DND-41 (cell line): ENCODE results near the gene LRIG3.

ENCODE experiments used
- ATAC-seq: fragments of 200-7000 bp; cut with Tn5 transposase; 3 replicates; pipeline ENCODE4 v1.9.1; 2021; ENCODE audit warnings: low read depth; ENCODE audit not compliant: insufficient read depth
- DNase-seq: peaks from one replicate; pipeline ENCODE4 v3.0.0-alpha.2; 2020
- H2AFZ ChIP-seq: 2 replicates; pipeline ENCODE4 v1.6.0; 2012; ENCODE audit warnings: low read depth, low read length
- H3K27ac ChIP-seq: 2 replicates; pipeline ENCODE4 v1.5.1; 2012; ENCODE audit warnings: low read length, inconsistent platforms
- H3K27me3 ChIP-seq: fragments of 200-600 bp; sonication (generic); 2 replicates; pipeline ENCODE4 v1.6.0; 2012; ENCODE audit warnings: low read length, mild to moderate bottlenecking, inconsistent platforms; ENCODE audit not compliant: insufficient read depth, poor library complexity
- H3K36me3 ChIP-seq: 2 replicates; pipeline ENCODE4 v1.5.1; 2012; ENCODE audit warnings: low read length, inconsistent platforms; ENCODE audit not compliant: insufficient read depth
- H3K4me1 ChIP-seq: 2 replicates; pipeline ENCODE4 v1.5.1; 2012; ENCODE audit warnings: mild to moderate bottlenecking, low read length; ENCODE audit not compliant: insufficient read depth
- H3K4me2 ChIP-seq: 2 replicates; pipeline ENCODE4 v1.6.0; 2012; ENCODE audit warnings: mild to moderate bottlenecking, moderate library complexity, low read length, inconsistent platforms; ENCODE audit not compliant: insufficient read depth
- H3K4me3 ChIP-seq, 2 experiments: fragments of 200-600 bp in 1 of 2; shearing (Covaris generic) in 1 of 2; 2 replicates each; pipeline ENCODE4 v1.5.1; 2012 to 2016; ENCODE audit warnings: inconsistent platforms in 2 of 2, low read length in 2 of 2, mild to moderate bottlenecking in 2 of 2, low read depth in 1 of 2, moderate library complexity in 1 of 2
- H3K79me2 ChIP-seq: 2 replicates; pipeline ENCODE4 v1.6.0; 2012; ENCODE audit warnings: low read length, inconsistent platforms; ENCODE audit not compliant: insufficient read depth
- H3K9ac ChIP-seq: 2 replicates; pipeline ENCODE4 v1.6.0; 2012; ENCODE audit warnings: low read depth, mild to moderate bottlenecking, inconsistent platforms, low read length, moderate library complexity
- H3K9me3 ChIP-seq: 2 replicates; pipeline ENCODE4 v1.5.1; 2012; ENCODE audit warnings: low read length, moderate library complexity, mild to moderate bottlenecking, inconsistent platforms; ENCODE audit not compliant: insufficient read depth, severe bottlenecking
- H4K20me1 ChIP-seq: 2 replicates; pipeline ENCODE4 v1.6.0; 2012; ENCODE audit warnings: low read length; ENCODE audit not compliant: insufficient read depth
- EZH2 ChIP-seq: IDR thresholded peaks from 3 replicates; pipeline ENCODE4 v1.6.1; 2012; ENCODE audit warnings: borderline replicate concordance, low read depth, mild to moderate bottlenecking, moderate library complexity, low read length, inconsistent platforms; ENCODE audit not compliant: severe bottlenecking
- TF ChIP-seq, protein P1 (sequence below): IDR thresholded peaks from 2 replicates; pipeline ENCODE4 v1.5.1; 2012; ENCODE audit warnings: borderline replicate concordance, low read length, moderate library complexity, mild to moderate bottlenecking; ENCODE audit not compliant: poor library complexity, severe bottlenecking; ENCODE audit errors: extremely low read depth

LRIG3 gene

DNA sequence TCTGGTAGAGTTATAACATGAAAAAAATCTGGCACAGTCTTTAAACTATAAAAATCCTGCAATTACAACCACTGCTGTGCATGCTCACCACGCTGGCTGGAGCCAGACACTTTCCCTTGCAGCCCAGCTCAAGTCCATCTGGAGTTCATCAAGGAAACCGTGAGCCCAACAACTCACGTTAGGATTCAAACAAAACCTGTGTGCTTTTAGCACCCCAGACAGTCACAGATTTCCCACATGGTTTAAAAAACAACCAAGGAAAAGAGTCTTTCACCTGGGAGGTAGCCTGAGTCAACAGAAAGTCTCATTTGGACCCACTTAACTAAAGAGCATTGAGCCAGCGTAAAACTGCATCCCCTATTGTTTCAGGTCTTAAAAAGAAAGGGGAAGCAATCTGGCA is 4.7 kb downstream of the LRIG3 start:
- Histone ChIP-seq H3K4me1 (no peaks in the 10 kb centered on the region), H3K36me3 (no peaks in the 10 kb centered on the region), H3K79me2 (no peaks in the 10 kb centered on the region), H3K27ac (no peak overlapping the region), H3K4me3 (no peak overlapping the region), H3K9me3 (no peaks in the 10 kb centered on the region), H3K27me3 (no peaks in the 10 kb centered on the region), H4K20me1 (no peaks in the 10 kb centered on the region), H2AFZ (no peak overlapping the region), H3K9ac (no peak overlapping the region), H3K4me2 (no peak overlapping the region)
- DNase-seq = no peak
- no peak for TF ChIP-seq EZH2
- ATAC-seq = no peak

DNA sequence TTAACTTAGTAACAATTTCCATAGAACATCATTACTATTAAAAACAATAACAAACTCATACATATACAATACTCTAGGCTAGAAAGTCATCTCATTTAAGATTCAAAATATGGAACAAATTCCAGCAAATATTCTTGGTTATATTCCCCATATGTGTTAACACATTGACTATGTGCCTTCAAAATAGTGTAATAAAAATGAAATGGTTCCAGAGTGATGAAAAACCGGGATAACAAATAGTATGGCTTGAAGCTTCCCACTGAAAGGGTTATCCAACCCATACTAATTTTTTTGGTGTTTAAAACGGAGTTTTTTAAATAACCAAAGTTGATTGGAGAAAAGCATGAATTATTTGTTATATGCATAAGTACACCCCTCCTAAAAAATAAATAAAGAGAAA is 5.3 kb downstream of the LRIG3 start:
- H3K4me2 ChIP-seq = no peak overlapping the region
- no peak overlapping the region for H3K9ac ChIP-seq
- DNase-seq (no peak), ATAC-seq (no peak)
- no peaks in the 10 kb centered on the region for H4K20me1 ChIP-seq
- TF ChIP-seq, protein P1, sequence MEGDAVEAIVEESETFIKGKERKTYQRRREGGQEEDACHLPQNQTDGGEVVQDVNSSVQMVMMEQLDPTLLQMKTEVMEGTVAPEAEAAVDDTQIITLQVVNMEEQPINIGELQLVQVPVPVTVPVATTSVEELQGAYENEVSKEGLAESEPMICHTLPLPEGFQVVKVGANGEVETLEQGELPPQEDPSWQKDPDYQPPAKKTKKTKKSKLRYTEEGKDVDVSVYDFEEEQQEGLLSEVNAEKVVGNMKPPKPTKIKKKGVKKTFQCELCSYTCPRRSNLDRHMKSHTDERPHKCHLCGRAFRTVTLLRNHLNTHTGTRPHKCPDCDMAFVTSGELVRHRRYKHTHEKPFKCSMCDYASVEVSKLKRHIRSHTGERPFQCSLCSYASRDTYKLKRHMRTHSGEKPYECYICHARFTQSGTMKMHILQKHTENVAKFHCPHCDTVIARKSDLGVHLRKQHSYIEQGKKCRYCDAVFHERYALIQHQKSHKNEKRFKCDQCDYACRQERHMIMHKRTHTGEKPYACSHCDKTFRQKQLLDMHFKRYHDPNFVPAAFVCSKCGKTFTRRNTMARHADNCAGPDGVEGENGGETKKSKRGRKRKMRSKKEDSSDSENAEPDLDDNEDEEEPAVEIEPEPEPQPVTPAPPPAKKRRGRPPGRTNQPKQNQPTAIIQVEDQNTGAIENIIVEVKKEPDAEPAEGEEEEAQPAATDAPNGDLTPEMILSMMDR = no peak
- no peak for TF ChIP-seq EZH2
- H3K9me3 ChIP-seq = no peaks in the 10 kb centered on the region
- H3K4me3 ChIP-seq = no peak overlapping the region
- H3K4me1 ChIP-seq = no peaks in the 10 kb centered on the region
- no peaks in the 10 kb centered on the region for H3K36me3 ChIP-seq
- H2AFZ ChIP-seq = no peak overlapping the region
- H3K27me3 ChIP-seq = no peaks in the 10 kb centered on the region
- no peaks in the 10 kb centered on the region for H3K79me2 ChIP-seq
- no peak overlapping the region for H3K27ac ChIP-seq

DNA sequence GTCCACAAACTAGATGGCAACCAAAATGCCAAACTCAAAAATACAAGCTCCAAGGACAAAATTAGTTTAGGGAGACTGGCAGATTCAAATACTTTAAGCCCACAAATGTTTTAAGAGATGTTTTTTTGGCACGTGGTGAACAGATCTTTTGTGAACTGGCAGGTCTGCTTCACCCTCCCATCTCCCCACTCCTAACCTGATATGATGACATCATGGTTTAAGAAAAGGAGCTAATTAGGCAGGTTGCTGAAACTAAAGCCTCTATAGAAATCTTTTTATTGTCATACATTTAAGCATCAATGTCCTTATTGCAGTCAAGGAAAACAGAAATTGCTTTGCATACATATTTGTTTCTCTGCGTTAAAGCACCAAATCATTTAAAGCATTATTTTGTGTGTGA is 5.8 kb downstream of the LRIG3 start:
- Histone ChIP-seq H3K9ac (no peak overlapping the region), H3K4me1 (no peaks in the 10 kb centered on the region), H3K36me3 (no peaks in the 10 kb centered on the region), H3K4me2 (no peak overlapping the region), H3K79me2 (no peaks in the 10 kb centered on the region), H3K9me3 (no peaks in the 10 kb centered on the region), H4K20me1 (no peaks in the 10 kb centered on the region), H3K27me3 (no peaks in the 10 kb centered on the region), H2AFZ (no peak overlapping the region), H3K27ac (no peak overlapping the region), H3K4me3 (no peak overlapping the region)
- DNase-seq (no peak), ATAC-seq (no peak)
- TF ChIP-seq, protein P1 = no peak
- no peak for TF ChIP-seq EZH2

DNA sequence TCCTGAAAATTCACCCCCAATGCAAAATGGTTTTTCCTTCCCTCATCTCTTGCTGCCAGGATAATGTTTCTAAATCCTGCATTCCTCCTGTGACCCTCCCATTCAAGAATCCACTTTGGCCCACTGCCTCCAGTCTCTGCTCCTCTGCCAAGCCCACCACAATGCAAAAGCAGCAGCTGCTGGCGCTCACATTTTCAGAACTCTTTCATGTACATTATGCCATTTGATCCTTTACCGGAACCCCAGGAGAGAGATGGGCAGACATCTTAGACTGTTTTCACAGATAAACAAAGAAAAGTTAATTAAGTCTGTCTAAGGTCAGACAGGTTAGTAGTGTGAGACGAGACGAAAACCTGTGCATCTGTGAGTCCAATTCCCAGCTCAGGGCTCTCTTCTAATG is 12.9 kb downstream of the LRIG3 start:
- Histone ChIP-seq H3K79me2 (no peaks in the 10 kb centered on the region), H3K4me3 (no peak overlapping the region), H2AFZ (no peak overlapping the region), H3K27me3 (no peaks in the 10 kb centered on the region), H3K9ac (no peak overlapping the region), H3K4me1 (no peaks in the 10 kb centered on the region), H3K9me3 (no peaks in the 10 kb centered on the region), H3K36me3 (no peaks in the 10 kb centered on the region), H4K20me1 (no peaks in the 10 kb centered on the region), H3K4me2 (no peak overlapping the region), H3K27ac (no peak overlapping the region)
- DNase-seq (no peak), ATAC-seq (no peak)
- TF ChIP-seq EZH2 = no peak
- TF ChIP-seq, protein P1 = no peak
